GM18868 (cell line): ENCODE measurements around the gene PTGES.

Experiments
- ATAC-seq: cut with Tn5 transposase; IDR thresholded peaks from one replicate; pipeline ENCODE4 v1.9.1; 2021; ENCODE audit warnings: mild to moderate bottlenecking, moderate library complexity; ENCODE audit not compliant: unreplicated experiment

Gene PTGES

DNA sequence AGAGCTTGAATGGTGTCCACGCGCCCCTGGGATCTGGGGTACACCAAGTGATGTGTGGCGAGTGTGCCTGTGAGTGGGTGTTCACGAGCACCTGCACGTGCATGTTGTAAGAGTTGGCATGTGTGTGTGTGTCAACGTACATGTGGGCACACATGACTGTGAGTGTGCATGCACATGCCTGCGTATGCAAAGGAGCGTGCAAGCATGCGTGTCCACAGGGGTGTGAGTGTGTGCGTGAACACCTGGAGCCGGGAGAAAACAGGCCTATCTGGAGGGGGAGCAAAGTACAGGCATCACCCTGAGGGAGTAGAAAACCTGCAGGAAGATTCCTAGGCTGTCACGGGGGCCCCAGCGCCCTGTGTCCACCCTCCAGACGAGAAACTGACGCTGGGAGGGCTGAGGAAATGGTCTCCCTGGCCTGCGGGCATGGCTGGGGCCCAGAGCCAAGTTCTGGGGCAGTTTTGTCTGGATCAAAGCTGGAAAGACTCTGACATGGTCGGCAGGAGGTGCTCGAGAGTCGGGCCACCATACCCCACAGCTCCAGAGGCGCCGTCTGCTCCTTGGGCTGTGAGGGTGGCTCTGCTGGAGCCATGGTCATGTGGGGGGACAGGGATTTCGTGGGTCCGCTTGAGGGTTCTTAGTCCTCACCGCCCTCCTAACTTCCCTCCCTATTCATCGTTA lies 31.8 kb downstream of the PTGES start:
- ATAC-seq = no peak

DNA sequence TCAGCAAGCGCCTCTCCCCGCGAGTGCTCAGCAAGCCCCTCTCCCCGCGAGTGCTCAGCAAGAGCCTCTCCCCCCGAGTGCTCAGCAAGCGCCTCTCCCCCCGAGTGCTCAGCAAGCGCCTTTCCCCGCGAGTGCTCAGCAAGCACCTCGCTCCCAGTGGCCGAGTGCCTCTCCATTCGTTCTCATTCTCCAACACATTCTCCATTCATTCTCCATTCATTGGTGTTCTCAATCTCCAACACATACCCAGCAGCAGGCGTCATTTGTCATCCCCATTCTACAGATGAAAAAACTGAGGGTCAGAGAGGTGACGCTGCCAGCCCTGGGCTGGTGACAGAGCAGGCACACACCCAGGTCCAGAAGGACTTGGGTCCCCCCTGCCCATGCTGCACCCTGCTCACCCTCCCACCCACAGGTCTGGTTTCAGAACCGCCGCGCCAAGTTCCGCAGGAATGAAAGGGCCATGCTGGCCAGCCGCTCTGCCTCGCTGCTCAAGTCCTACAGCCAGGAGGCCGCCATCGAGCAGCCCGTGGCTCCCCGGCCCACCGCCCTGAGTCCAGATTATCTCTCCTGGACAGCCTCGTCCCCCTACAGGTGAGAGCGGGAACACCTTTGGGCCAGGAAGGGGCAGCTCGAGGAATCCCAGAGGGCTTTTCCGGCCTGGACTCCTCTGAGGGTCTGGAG lies 32.5 kb downstream of the PTGES start:
- no peak for ATAC-seq

DNA sequence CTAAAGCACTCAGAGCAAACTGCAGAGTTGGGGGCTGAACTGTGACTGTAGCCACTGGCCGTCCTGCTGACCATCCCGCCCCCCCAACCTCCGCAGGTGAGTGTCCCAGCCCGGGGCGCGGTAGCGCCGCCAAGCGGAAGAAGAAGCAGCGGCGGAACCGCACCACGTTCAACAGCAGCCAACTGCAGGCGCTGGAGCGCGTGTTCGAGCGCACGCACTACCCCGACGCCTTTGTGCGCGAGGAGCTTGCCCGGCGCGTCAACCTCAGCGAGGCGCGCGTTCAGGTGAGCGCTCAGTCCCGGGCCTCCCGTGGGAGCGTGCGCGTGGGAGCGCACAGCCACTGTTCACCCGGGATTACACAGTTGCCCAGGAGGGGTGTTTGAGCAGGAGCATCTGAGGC lies 33.7 kb downstream of the PTGES start:
- ATAC-seq = no peak

DNA sequence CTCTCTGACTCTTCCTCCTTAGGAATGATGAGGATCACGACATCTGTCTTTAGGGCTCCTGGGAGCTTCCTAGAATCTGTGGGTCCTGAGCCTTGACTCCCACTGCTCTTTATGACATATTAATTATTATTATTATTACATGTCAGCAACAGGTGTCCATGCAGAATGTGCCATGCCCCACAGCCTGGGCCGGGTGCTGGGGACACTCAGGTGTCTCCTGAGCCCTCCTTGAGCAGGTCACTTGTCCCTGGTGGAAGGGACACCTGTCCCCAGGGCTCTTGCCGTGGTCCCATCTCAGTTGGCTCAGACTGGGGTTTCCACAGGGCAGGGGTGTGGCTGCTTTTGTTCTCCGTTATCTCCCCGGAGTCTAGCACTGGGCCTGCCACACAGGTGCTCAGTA lies 34.2 kb downstream of the PTGES start:
- ATAC-seq = no peak

DNA sequence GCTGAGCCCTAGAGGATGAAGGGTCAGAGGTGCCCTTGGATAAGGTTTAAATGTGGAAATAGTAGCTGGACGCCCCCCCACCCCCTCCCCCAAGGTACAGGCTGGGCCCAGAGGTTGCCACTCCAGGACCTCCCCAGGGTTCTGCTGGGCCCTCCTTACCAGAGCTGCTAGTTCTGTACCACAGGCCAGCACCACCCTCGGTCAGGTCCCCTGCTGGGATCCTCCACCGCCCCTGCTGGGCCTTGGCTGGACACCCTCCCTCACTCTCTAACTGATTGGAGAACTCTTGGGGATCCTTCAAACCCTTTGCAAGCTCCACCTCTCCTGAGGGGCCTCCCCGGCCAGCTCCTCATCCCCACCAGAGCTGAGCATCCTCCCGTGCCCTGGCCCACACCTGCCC lies 34.9 kb downstream of the PTGES start:
- ATAC-seq = no peak

DNA sequence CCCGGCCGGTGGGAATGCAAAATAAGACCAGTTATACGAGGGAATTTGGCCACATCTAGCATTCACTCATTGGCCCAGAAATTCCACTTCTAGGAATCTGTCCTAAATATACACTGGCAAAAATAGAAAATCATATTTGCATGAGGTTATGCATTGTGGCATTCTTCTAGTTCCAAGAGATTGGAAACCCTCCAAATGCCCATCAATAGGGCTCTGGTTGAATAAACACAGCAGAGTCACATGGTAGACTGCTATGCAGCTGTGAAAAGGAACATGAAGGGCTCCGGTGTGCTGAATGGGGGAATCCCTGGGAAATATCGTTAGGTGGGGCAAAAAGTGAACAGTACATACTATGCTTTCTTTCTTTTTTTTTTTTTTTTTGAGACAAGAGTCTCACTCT lies 36.8 kb downstream of the PTGES start:
- ATAC-seq = no peak

DNA sequence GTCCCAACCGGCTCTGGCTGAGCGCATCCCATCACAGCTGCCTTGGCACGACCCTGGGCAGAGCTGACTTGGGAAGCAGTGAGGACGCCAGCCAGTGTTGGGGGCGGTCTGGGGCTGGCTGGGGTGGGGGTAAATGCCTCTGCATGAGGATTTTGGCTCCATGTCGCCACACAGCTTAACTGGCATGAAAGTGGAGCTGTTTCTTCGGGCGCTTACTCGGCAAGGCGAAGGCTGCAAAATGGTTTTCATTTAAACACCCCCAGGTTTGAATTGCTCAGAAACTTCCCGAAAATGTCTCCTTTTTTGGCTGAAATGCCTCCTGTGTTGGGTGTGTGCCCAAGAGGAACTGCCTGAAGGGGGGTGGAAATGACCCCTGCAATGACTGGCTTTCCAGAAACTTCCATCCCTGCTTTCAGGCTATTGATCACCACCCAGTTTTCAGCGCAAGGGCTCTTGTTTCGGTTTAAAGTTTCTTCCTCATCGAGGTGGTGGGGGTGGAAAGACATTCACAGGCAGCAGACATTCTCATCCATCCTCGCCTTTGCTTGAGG lies 38.3 kb downstream of the PTGES start:
- ATAC-seq = no peak

DNA sequence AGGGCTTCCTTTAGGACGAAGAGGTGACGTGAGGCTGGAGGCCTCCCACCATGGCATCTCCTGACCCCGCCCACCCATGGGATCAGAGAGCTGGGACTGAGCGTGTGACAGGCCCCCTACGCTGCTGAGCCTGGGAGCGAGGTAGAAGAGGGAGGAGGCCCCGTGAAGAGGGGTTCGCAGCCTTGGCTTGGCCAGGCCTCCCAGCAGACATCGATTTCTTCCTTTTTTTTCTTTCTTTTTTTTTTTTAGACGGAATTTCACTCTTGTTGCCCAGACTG lies 39.5 kb downstream of the PTGES start:
- ATAC-seq = no peak

DNA sequence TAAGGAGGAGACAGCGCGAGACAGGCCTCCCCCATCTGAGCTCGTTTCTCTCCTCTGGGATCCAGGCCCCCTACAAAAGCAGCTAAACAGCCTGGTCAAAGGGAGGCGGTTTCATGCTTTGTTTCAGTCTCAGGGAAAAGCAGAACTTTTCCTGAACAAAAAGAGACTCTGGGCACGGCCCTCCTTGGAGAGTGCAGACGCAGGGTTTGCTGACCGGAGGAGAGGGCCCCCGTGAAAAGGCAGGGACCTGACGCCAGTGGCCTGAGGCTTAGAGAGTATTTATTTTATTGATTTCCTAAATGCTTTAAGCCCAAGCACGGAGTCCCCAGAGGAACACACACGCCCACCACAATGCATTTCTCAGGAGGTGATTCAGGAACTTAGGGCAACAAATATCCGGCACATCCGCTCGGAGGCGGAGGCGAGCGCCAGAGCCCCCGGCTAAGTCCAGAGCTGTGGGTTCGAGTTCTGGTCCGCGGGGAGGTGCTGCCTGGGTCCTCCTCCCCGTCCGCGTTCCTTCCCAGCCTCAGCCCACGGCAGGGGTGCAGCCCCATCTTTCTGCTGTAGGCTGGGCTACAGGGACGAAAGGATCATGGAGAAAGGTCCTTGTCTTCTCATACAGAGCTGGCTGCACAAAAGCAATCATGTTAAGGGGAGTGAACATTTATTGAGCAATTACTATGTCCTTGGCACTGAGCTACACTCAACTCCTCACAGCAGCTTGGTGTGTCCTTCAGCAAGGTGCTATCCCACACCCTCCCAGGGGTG lies 40.0 kb downstream of the PTGES start:
- no peak for ATAC-seq

DNA sequence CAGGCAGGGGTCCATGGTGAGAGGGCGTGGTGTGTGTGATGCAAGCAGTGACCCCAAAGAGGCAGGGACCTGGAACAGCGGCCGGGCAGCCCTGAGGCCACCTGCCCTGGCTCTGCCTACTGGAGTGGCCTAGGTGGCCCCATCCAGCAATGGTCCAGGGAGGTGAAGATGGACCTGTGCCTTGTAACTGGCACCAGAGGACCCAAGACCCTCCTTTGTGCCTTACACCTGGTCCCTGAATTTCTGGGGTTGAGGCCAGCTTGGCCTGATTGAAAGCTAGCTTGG lies 42.7 kb downstream of the PTGES start:
- ATAC-seq = no peak

DNA sequence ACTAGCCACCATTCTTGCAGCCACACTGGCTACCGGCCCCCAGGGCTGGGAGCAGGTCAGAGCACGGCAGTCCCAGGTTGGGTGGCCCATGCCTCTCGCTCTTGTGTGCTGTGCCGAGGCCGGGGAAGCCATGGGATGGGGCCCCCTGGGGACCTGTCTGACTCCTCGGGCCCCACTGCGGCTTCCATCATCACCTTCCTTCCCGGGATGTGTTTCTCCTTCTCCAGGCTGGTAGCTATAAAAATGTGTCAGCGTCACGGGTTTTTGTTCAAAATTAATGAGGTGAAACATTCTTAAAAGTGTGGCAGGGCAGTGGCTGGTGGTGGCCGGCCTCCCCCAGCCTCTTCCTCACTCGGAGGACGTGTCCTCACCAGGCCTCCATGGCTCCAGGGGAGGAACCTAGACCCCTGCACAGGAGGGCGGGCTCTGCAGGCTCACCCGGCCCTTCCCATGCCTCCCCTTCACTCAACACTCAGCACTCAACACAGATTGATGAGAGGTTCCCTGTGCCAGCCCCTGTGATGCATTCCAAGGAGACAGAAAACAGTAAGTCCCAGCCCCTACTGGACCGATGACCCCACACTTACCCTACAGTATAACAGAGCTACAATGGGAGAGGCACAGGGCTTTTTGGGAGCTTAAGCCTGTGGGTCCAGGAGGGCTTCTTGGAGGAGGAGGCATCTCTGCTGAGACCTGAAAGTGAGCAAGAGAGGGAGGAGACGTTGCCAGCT lies 43.2 kb downstream of the PTGES start:
- ATAC-seq = no peak

DNA sequence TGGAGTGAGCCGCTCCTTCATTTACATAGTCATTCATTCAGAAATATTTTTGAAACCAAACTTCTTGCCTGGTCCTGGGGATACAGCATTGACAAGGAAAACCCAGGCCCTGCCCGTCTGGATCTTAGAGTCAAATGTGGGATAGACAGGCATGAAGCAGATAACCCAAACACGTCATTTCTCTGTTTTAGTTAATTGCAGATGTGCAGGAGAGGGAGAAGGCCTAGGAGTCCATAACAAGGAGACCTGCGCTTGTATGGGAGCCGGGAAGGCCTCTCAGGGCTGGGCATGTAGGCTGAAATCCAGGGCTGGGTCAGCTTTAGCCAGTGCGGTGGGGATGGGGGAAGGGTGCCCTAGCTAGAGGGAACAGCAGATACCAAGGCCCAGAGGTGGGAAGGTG lies 44.0 kb downstream of the PTGES start:
- ATAC-seq = no peak

DNA sequence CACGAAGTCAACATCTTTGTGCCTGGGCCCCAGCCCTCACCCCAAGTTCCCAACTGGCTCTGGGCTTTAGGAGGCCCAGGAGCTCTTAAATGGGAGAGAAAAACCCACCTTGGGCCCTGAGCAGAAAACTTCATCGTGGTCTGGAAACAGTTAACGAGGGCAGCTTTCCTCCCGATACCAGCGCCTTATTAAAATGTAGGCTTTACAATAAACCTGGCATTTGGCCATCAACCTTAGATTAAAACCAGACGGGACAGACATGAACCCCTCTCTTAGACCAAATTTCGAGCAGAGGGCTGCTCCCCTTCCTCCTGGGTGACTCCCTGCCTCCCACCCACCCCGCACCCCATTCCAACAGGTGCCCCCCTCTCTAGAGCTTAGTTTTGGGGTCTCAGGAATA lies 48.0 kb downstream of the PTGES start:
- no peak for ATAC-seq

DNA sequence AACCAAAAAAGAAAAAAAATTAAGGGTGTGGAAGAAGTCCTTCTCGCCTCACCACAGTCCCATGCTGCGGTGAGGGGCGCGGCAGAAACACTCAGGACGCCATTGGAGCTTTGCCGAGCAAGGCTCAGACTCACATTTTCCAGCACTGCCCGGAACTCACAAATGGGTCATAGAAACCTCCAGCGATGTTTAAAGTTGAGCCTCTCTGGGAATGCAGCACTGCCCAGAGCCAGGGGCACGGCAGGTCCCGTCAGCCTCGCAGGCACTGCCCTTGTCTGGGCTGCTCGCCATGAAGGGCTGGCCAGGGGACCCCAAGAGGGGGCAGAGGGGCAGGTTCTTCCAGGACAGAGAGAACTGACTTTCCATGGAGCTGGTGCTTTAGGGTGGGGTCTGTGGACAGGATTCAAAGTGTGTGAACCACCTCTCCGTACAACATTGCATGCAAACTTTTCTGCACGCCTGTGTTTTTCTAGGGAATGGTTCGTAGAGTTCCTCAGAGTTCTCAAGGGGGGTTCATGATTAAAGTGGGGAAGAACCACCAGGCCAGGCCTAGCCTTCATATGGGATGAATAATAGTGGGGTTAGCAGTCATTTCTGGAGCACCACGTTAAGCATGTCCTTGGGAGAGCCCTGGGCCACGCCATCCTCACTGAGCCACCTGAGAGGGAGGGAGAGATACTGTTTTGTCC lies 49.0 kb downstream of the PTGES start:
- ATAC-seq = no peak

DNA sequence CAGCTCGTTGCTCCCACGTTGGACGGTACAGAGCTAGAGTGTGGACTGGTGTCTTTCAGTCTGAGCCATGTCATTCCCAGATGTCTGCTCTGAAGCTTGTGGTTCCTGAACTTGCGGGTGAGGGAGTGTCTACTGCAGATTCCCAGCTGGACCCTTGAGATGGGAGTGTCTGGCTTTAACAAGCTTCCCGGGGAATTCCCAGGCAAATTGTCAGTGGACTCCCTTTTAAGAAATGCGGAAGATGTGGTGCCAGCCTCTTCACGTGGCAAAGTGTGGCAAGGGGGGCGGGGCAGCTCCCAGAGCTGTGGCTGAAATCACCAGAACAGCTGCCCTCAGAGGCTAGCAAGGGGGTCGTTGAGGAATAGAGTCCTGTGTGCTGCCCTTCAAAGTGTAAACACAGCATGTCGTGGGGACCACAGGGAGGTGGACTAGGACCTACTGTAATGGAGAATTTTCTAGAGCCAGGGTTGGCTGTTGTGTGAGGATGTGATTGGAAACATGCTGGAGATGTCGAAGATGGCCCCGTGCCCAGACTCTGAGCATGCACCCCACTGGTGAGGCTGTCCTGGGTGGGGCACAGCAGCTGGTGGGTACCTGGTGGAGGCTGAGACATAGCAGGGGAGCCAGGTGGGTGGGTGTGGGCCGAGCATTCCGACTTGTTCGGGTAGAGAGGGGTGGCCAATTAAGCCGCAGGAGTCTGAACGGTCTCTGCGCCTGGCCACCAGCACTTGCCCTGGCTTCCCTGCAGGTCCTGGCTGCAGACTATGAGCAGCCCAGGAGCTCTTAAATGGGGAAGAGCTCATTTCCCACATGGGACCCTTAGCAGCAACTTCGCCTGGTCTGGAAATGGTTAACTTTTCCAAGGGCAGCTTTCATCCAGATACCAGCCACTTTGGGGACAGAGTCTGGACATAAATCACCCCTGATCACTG lies 50.0 kb downstream of the PTGES start:
- no peak for ATAC-seq

DNA sequence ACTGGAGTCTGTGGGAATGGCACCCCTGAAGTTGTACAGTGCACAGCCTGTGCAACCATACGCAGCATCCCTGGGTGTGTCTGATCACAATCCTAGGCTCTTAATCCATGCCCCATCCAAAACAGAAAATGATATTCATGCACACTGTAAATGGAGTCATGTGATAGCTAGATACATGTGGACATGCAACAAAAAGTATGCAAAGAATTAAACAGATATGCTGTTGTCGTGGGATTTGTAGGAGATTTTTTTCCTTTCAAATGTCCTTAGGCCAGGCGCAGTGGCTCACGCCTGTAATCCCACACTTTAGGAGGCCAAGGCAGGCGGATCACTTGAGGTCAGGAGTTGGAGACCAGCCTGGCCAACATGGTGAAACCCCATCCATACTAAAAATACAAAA lies 51.3 kb downstream of the PTGES start:
- ATAC-seq = no peak

DNA sequence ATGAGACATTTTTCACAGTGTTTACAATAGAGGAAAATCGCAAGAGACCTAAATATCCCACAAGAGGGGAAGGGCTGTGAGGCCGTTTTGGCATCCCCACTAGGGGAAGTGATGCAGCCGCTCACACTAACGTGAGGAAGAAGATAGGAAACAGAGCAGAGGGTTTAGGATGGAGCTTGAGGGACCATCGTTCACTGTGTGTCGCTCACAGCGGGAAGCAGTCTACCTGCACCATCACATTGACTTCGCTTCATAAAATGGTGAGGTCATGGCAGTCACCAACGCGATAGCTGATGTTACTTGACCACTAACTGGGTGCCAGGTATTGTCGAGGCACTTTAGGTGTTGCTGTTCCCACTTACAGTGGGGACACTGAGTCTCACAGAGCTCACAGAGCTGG lies 51.8 kb downstream of the PTGES start:
- no peak for ATAC-seq

DNA sequence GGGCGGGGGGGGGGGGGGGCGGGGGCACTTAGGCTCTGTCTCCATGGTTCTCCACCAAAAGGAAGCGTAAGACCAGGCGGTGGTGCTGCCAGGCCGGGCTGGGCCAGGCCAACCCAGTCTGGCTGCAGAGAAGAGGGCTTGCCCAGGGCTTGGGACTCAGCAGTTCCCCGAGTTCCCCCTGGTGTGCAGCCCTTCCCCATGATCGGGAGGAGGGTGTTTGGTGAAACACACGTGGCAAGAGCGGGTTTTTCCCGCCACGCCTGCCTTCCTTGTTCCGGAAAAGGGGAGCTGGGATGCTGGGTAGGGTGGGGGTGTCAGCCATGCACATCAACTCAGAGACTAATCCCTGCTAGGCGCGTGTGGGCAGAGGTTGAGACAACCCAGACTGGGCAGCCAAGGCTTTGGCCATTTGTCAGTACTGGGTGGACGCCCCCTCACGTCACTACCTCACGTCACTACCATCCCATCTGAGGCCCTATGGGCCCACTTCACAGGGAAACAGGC lies 54.5 kb downstream of the PTGES start:
- no peak for ATAC-seq

DNA sequence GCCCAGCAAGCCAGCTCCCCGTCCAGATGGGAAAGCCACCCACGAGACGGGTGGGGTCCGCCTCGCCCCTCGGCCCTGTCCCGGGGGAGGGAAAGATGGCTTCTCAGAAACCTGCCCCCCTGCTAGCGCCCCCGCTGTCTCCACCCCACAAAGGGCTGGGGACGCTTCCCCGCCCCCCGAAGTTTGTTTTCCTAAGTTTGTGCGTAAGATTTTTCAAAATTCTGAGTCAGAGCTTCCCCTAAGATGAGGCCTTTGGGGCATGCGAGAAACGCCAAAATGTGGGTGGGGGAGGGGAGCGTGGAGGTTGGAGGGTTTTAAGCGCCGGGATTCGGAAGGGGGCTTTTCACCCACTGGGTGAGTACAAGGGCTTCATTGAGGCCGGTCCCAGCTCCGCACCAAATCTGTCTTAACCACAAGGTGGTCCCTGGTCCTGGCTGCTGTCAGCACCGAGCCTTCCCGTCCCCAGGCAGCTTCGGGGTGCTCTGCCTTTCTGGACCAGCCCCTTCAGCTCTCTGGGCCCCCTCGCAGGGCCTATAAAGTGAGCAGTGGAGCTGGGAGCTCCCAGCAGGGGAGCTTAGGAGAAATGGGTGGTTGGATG lies 55.1 kb downstream of the PTGES start:
- ATAC-seq = no peak
